ENCODE data around the gene DPP6. TPM values are rescaled to one million over a fixed set of nuclear protein-coding genes. Genes with fewer than 3 reads are reported as not detected.

DPP6 gene
- polyA plus RNA-seq, 1 donor (not counting 4 experiments of a cell fraction or from before 2014, with no cell fraction given): not detected

DNA sequence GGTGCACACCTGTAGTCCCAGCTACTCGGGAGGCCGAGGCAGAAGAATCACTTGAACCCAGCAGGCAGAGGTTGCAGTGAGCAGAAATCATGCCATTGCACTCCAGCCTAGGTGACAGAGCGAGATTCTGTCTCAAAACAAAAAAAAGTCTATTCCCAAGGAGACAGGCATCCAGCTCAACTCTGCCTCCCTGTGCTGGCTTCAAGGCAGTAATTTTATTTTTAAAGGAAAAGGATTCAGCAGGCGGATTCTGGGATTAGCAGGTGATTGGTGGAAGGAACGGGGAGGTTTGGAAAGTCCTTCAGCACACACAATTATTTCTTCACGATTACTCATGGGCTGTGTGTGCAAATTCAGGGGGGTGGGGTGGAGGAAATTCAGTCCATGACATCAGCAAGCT, 707.8 kb downstream of the DPP6 start:
- DNase-seq (ENCODE audit: low read depth, low spot score) (no peak), FAIRE-seq (no peak)
- Histone ChIP-seq H3K79me2 (ENCODE audit: control insufficient read depth, insufficient read depth, low read length) (no peaks in the 10 kb centered on the region), H3K4me2 (ENCODE audit: control insufficient read depth, extremely low read depth, insufficient read depth, low read depth, low read length) (no peak overlapping the region), H3K9me3 (ENCODE audit: control insufficient read depth, low read depth, low read length) (peaks cover 2% of the 10 kb centered on the region), H3K4me3 (ENCODE audit: control insufficient read depth in 2 of 3, extremely low read depth in 1 of 3, insufficient read depth in 2 of 3, low read depth in 1 of 3, low read length in 3 of 3) (no peak overlapping the region), H3K4me1 (ENCODE audit: control insufficient read depth, extremely low read depth, insufficient read depth, low read length) (no peaks in the 10 kb centered on the region), H2AFZ (ENCODE audit: control insufficient read depth, low read length) (no peak overlapping the region), H3K9me1 (ENCODE audit: control insufficient read depth, extremely low read depth, insufficient read depth, low read length) (no peaks in the 10 kb centered on the region), H3K36me3 (ENCODE audit: control insufficient read depth in 2 of 2, extremely low read depth in 1 of 2, insufficient read depth in 2 of 2, low read length in 2 of 2) (no peaks in the 10 kb centered on the region), H4K20me1 (ENCODE audit: control insufficient read depth, extremely low read depth, insufficient read depth, low read length) (no peaks in the 10 kb centered on the region), H3K27me3 (ENCODE audit: control insufficient read depth, extremely low read depth, insufficient read depth, low read length) (no peaks in the 10 kb centered on the region), H3K27ac (ENCODE audit: control insufficient read depth, insufficient read depth, low read length) (no peak overlapping the region), H3K9ac (ENCODE audit: control insufficient read depth, extremely low read depth, insufficient read depth, low read length) (no peak overlapping the region)
- no peak for TF ChIP-seq EZH2 (IDR thresholded peaks at IDR 0.05; ENCODE audit: low read length)
- TF ChIP-seq, protein P1, sequence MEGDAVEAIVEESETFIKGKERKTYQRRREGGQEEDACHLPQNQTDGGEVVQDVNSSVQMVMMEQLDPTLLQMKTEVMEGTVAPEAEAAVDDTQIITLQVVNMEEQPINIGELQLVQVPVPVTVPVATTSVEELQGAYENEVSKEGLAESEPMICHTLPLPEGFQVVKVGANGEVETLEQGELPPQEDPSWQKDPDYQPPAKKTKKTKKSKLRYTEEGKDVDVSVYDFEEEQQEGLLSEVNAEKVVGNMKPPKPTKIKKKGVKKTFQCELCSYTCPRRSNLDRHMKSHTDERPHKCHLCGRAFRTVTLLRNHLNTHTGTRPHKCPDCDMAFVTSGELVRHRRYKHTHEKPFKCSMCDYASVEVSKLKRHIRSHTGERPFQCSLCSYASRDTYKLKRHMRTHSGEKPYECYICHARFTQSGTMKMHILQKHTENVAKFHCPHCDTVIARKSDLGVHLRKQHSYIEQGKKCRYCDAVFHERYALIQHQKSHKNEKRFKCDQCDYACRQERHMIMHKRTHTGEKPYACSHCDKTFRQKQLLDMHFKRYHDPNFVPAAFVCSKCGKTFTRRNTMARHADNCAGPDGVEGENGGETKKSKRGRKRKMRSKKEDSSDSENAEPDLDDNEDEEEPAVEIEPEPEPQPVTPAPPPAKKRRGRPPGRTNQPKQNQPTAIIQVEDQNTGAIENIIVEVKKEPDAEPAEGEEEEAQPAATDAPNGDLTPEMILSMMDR (optimal IDR thresholded peaks at IDR 0.05 in 1 of 3, IDR thresholded peaks at IDR 0.05 in 1 of 3, conservative IDR thresholded peaks at IDR 0.05 in 1 of 3; ENCODE audit: extremely low read depth in 1 of 3, insufficient read depth in 2 of 3, low read length in 3 of 3): no peak
- dilution Hi-C loops (cut with MboI; ENCODE audit: extremely low pct_ligation_motif_present, low sequenced_read_pairs): no loop called here

DNA sequence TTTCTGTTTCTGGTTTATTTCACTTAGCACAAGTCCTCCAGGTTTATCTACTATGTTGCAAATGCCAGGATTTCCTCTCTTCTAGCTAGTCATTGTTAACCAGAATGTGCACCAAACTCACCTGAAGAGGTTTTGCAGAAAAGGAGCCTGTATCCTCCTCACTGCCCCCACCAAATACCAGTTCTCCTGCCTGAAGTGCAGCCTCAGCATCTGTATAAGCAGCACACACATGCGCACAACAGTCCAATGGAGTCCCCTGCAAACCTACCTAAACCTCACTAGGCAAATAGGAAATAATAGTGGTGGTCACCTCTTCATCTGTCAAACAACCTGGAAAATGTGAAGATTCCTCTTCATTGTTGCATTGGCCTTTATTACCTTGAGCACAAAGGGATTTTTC, 712.9 kb downstream of the DPP6 start:
- Histone ChIP-seq H3K79me2 (ENCODE audit: control insufficient read depth, insufficient read depth, low read length) (no peaks in the 10 kb centered on the region), H3K4me1 (ENCODE audit: control insufficient read depth, extremely low read depth, insufficient read depth, low read length) (no peaks in the 10 kb centered on the region), H3K4me3 (ENCODE audit: control insufficient read depth in 2 of 3, extremely low read depth in 1 of 3, insufficient read depth in 2 of 3, low read depth in 1 of 3, low read length in 3 of 3) (no peak overlapping the region), H3K27me3 (ENCODE audit: control insufficient read depth, extremely low read depth, insufficient read depth, low read length) (no peaks in the 10 kb centered on the region), H3K9me1 (ENCODE audit: control insufficient read depth, extremely low read depth, insufficient read depth, low read length) (no peaks in the 10 kb centered on the region), H3K27ac (ENCODE audit: control insufficient read depth, insufficient read depth, low read length) (no peak overlapping the region), H3K4me2 (ENCODE audit: control insufficient read depth, extremely low read depth, insufficient read depth, low read depth, low read length) (no peak overlapping the region), H2AFZ (ENCODE audit: control insufficient read depth, low read length) (no peak overlapping the region), H3K9me3 (ENCODE audit: control insufficient read depth, low read depth, low read length) (peaks cover 5% of the 10 kb centered on the region), H3K9ac (ENCODE audit: control insufficient read depth, extremely low read depth, insufficient read depth, low read length) (no peak overlapping the region), H3K36me3 (ENCODE audit: control insufficient read depth in 2 of 2, extremely low read depth in 1 of 2, insufficient read depth in 2 of 2, low read length in 2 of 2) (no peaks in the 10 kb centered on the region), H4K20me1 (ENCODE audit: control insufficient read depth, extremely low read depth, insufficient read depth, low read length) (no peaks in the 10 kb centered on the region)
- TF ChIP-seq, protein P1 (optimal IDR thresholded peaks at IDR 0.05 in 1 of 3, IDR thresholded peaks at IDR 0.05 in 1 of 3, conservative IDR thresholded peaks at IDR 0.05 in 1 of 3; ENCODE audit: extremely low read depth in 1 of 3, insufficient read depth in 2 of 3, low read length in 3 of 3): no peak
- TF ChIP-seq EZH2 (IDR thresholded peaks at IDR 0.05; ENCODE audit: low read length): no peak
- FAIRE-seq (no peak), DNase-seq (ENCODE audit: low read depth, low spot score) (no peak)
- dilution Hi-C loops (cut with MboI; ENCODE audit: extremely low pct_ligation_motif_present, low sequenced_read_pairs): no loop called here

All from keratinocyte (primary cell).